Trophoblast cell (in vitro differentiated cells and primary cell): ENCODE results near the gene MRAP.

Experiments used
- DNase-seq, 2 donors: peaks; one replicate each; pipeline ENCODE4 v3.0.0-alpha.2; 2016
- H2AFZ ChIP-seq: 2 replicates; pipeline ENCODE4 v1.6.1; 2013; ENCODE audit warnings: low read length, moderate library complexity, mild to moderate bottlenecking; ENCODE audit not compliant: insufficient read depth, poor library complexity
- H2AK5ac ChIP-seq: 2 replicates; pipeline ENCODE4 v1.6.1; 2013; ENCODE audit warnings: mild to moderate bottlenecking, low read length
- H2BK120ac ChIP-seq: 2 replicates; pipeline ENCODE4 v1.6.1; 2013; ENCODE audit warnings: low read length, mild to moderate bottlenecking, moderate library complexity; ENCODE audit not compliant: insufficient read depth, poor library complexity
- H2BK12ac ChIP-seq: 2 replicates; pipeline ENCODE4 v1.6.1; 2013; ENCODE audit warnings: mild to moderate bottlenecking, low read length, moderate library complexity
- H2BK5ac ChIP-seq: 2 replicates; pipeline ENCODE4 v1.6.1; 2013; ENCODE audit warnings: low read length, low read depth, moderate library complexity, mild to moderate bottlenecking; ENCODE audit not compliant: poor library complexity
- H3K14ac ChIP-seq: 2 replicates; pipeline ENCODE4 v1.6.1; 2013; ENCODE audit warnings: mild to moderate bottlenecking, low read length
- H3K18ac ChIP-seq: 2 replicates; pipeline ENCODE4 v1.6.1; 2013; ENCODE audit warnings: mild to moderate bottlenecking, low read length
- H3K23ac ChIP-seq: 2 replicates; pipeline ENCODE4 v1.6.1; 2013; ENCODE audit warnings: low read length
- H3K27ac ChIP-seq: 2 replicates; pipeline ENCODE4 v1.5.1; 2013; ENCODE audit warnings: low read depth, mild to moderate bottlenecking, inconsistent platforms, low read length, moderate library complexity
- H3K27me3 ChIP-seq: 2 replicates; pipeline ENCODE4 v1.6.1; 2013; ENCODE audit warnings: inconsistent platforms, mild to moderate bottlenecking, low read length, moderate library complexity; ENCODE audit not compliant: insufficient read depth
- H3K36me3 ChIP-seq, 2 experiments: 1 replicate in 1 of 2; 2 replicates in 1 of 2; pipeline ENCODE4 v1.6.1; 2013; ENCODE audit warnings: low read length in 2 of 2, mild to moderate bottlenecking in 2 of 2, moderate library complexity in 1 of 2; ENCODE audit not compliant: insufficient read depth in 2 of 2, control insufficient read depth in 1 of 2
- H3K4ac ChIP-seq: 2 replicates; pipeline ENCODE4 v1.6.1; 2013; ENCODE audit warnings: low read depth, mild to moderate bottlenecking, low read length, moderate library complexity
- H3K4me1 ChIP-seq, 2 experiments: 1 replicate in 1 of 2; 2 replicates in 1 of 2; pipeline ENCODE4 v1.6.1; 2013; ENCODE audit warnings: low read length in 2 of 2, mild to moderate bottlenecking in 2 of 2, moderate library complexity in 1 of 2; ENCODE audit not compliant: insufficient read depth in 2 of 2, control insufficient read depth in 1 of 2
- H3K4me2 ChIP-seq: 2 replicates; pipeline ENCODE4 v1.6.1; 2013; ENCODE audit warnings: inconsistent platforms, mild to moderate bottlenecking, low read length, moderate library complexity
- H3K4me3 ChIP-seq: 2 replicates; pipeline ENCODE4 v1.5.1; 2013; ENCODE audit warnings: mild to moderate bottlenecking, low read depth, low read length, inconsistent platforms
- H3K79me1 ChIP-seq: one replicate; pipeline ENCODE4 v1.6.1; 2013; ENCODE audit warnings: low read length
- H3K79me2 ChIP-seq: 2 replicates; pipeline ENCODE4 v1.6.1; 2013; ENCODE audit warnings: low read length, mild to moderate bottlenecking; ENCODE audit not compliant: control insufficient read depth, insufficient read depth, poor library complexity
- H3K9ac ChIP-seq: 2 replicates; pipeline ENCODE4 v1.6.1; 2013; ENCODE audit warnings: mild to moderate bottlenecking, low read length
- H3K9me3 ChIP-seq: 2 replicates; pipeline ENCODE4 v1.6.1; 2013; ENCODE audit warnings: low read depth, mild to moderate bottlenecking, control low read depth, inconsistent platforms, low read length; ENCODE audit not compliant: insufficient read depth
- H4K12ac ChIP-seq: 2 replicates; pipeline ENCODE4 v1.6.1; 2013; ENCODE audit warnings: low read depth, mild to moderate bottlenecking, low read length, moderate library complexity
- H4K8ac ChIP-seq: 2 replicates; pipeline ENCODE4 v1.6.1; 2013; ENCODE audit warnings: low read depth, mild to moderate bottlenecking, low read length, moderate library complexity
- H4K91ac ChIP-seq: one replicate; pipeline ENCODE4 v1.6.1; 2013; ENCODE audit warnings: low read depth, mild to moderate bottlenecking, low read length, moderate library complexity
- WGBS: extraction: QIAGEN DNeasy Blood & Tissue Kit; methylation state at CpG from one replicate; pipeline ENCODE4 v1.1.7; 2013; ENCODE audit warnings: missing lambda C conversion rate; ENCODE audit not compliant: insufficient read length, insufficient coverage; ENCODE audit errors: extremely low coverage; 5-methylcytosine and 5-hydroxymethylcytosine counted together

Gene MRAP

GRCh38 chr21:32350211-32350980, 51.7 kb downstream of the MRAP start:
- H3K4me3 ChIP-seq, result peak overlapping the region; percentile 8

GRCh38 chr21:32350981-32351380, 52.3 kb downstream of the MRAP start:
- no peak overlapping the region for H3K23ac ChIP-seq
- H2AFZ ChIP-seq, result no peak overlapping the region
- no peak overlapping the region for H2AK5ac ChIP-seq
- H3K79me2 ChIP-seq, result no peaks in the 10 kb centered on the region
- H3K27ac ChIP-seq, result no peak overlapping the region
- H3K18ac ChIP-seq, result no peak overlapping the region
- no peak overlapping the region for H3K4me2 ChIP-seq
- no peaks in the 10 kb centered on the region for H3K27me3 ChIP-seq
- H2BK120ac ChIP-seq, result no peak overlapping the region
- no peaks in the 10 kb centered on the region for H3K9me3 ChIP-seq
- no peak overlapping the region for H4K8ac ChIP-seq
- no CpG with 5 or more reads among the region's 13 CpGs for WGBS
- H3K4me1 ChIP-seq, result peaks cover 15 to 30% of the 10 kb centered on the region in 2 experiments
- H2BK12ac ChIP-seq, result no peak overlapping the region
- no peak overlapping the region for H3K14ac ChIP-seq
- H3K79me1 ChIP-seq, result no peaks in the 10 kb centered on the region
- H3K4me3 ChIP-seq, result no peak overlapping the region
- H4K12ac ChIP-seq, result no peak overlapping the region
- H3K4ac ChIP-seq, result no peak overlapping the region
- no peak overlapping the region for H2BK5ac ChIP-seq
- DNase-seq, result peak in 1 of 2 donors; percentile 42
- peaks cover 53 to 60% of the 10 kb centered on the region in 2 experiments for H3K36me3 ChIP-seq
- no peak overlapping the region for H3K9ac ChIP-seq
- H4K91ac ChIP-seq, result no peak overlapping the region

More at GRCh38 chr21:32350211-32350980, 51.7 kb downstream of the MRAP start:
- Histone ChIP-seq H3K4ac (no peak overlapping the region), H3K27ac (no peak overlapping the region), H2BK120ac (no peak overlapping the region), H4K91ac (no peak overlapping the region), H3K9ac (no peak overlapping the region), H3K27me3 (no peaks in the 10 kb centered on the region), H3K14ac (no peak overlapping the region), H3K18ac (no peak overlapping the region), H3K79me1 (no peaks in the 10 kb centered on the region), H3K36me3 (peaks cover 50 to 62% of the 10 kb centered on the region in 2 experiments), H2AFZ (no peak overlapping the region), H3K79me2 (no peaks in the 10 kb centered on the region), H2BK12ac (no peak overlapping the region), H4K8ac (no peak overlapping the region), H2AK5ac (no peak overlapping the region), H2BK5ac (no peak overlapping the region), H3K4me2 (no peak overlapping the region), H3K9me3 (peaks cover 2% of the 10 kb centered on the region), H3K23ac (no peak overlapping the region), H3K4me1 (peaks cover 15 to 30% of the 10 kb centered on the region in 2 experiments), H4K12ac (no peak overlapping the region)
- no peak for DNase-seq
- no CpG with 5 or more reads among the region's 16 CpGs for WGBS

GRCh38 chr21:32351428-32351827, 52.8 kb downstream of the MRAP start:
- H3K14ac ChIP-seq, result no peak overlapping the region
- WGBS, result no CpG with 5 or more reads among the region's 6 CpGs
- H3K79me1 ChIP-seq, result no peaks in the 10 kb centered on the region
- H3K27ac ChIP-seq, result no peak overlapping the region
- H3K4me3 ChIP-seq, result no peak overlapping the region
- H3K36me3 ChIP-seq, result peaks cover 54 to 60% of the 10 kb centered on the region in 2 experiments
- no peak overlapping the region for H2AK5ac ChIP-seq
- no peaks in the 10 kb centered on the region for H3K9me3 ChIP-seq
- H3K79me2 ChIP-seq, result no peaks in the 10 kb centered on the region
- no peak overlapping the region for H2AFZ ChIP-seq
- no peak overlapping the region for H3K23ac ChIP-seq
- no peak overlapping the region for H3K4ac ChIP-seq
- H4K8ac ChIP-seq, result no peak overlapping the region
- H3K18ac ChIP-seq, result no peak overlapping the region
- H3K27me3 ChIP-seq, result no peaks in the 10 kb centered on the region
- peak; percentile 69 to 88 for DNase-seq
- H3K4me1 ChIP-seq, result peaks cover 15 to 30% of the 10 kb centered on the region in 2 experiments
- no peak overlapping the region for H2BK12ac ChIP-seq
- H3K4me2 ChIP-seq, result no peak overlapping the region
- no peak overlapping the region for H2BK120ac ChIP-seq
- H3K9ac ChIP-seq, result no peak overlapping the region
- H2BK5ac ChIP-seq, result no peak overlapping the region
- no peak overlapping the region for H4K91ac ChIP-seq
- H4K12ac ChIP-seq, result no peak overlapping the region

- Histone ChIP-seq H3K27ac (no peak overlapping the region), H3K23ac (no peak overlapping the region), H3K36me3 (peaks cover 43 to 54% of the 10 kb centered on the region in 2 experiments), H3K14ac (no peak overlapping the region), H3K4me1 (peaks cover 15 to 28% of the 10 kb centered on the region in 2 experiments), H3K79me1 (no peaks in the 10 kb centered on the region), H3K4me3 (no peak overlapping the region), H3K18ac (no peak overlapping the region), H3K27me3 (no peaks in the 10 kb centered on the region), H2AFZ (no peak overlapping the region), H4K12ac (no peak overlapping the region), H2AK5ac (no peak overlapping the region), H2BK12ac (no peak overlapping the region), H3K79me2 (no peaks in the 10 kb centered on the region), H3K9ac (no peak overlapping the region), H3K9me3 (no peaks in the 10 kb centered on the region), H2BK120ac (no peak overlapping the region), H4K8ac (no peak overlapping the region), H2BK5ac (no peak overlapping the region), H4K91ac (no peak overlapping the region), H3K4me2 (no peak overlapping the region), H3K4ac (no peak overlapping the region)
- no CpG with 5 or more reads among the region's 7 CpGs for WGBS
- no peak for DNase-seq
Measured at GRCh38 chr21:32352526-32352925, 53.9 kb downstream of the MRAP start.
